Stimulated activated CD4-positive, alpha-beta T cell treated with anti-CD3 and anti-CD28 coated beads, Interleukin-1b, Interleukin-23, amount 100 ng/mL, for 1 hour (primary cell): Measurements from ENCODE around the gene CELSR3.

ENCODE experiments used
- DNase-seq, 2 donors: peaks; one replicate each; pipeline ENCODE4 v3.0.0-alpha.2; 2020; ENCODE audit warnings: low read depth in 2 of 2

Gene CELSR3

GRCh38 chr3:48660800-48661400 is 1.8 kb downstream of the CELSR3 start:
- DNase-seq, result no peak

- DNase-seq, result no peak
Measured at GRCh38 chr3:48656841-48657281, 5.8 kb downstream of the CELSR3 start.

- DNase-seq, result peak; percentile 59 to 79
Measured at GRCh38 chr3:48656061-48656840, 6.4 kb downstream of the CELSR3 start.

- DNase-seq, result no peak
Measured at GRCh38 chr3:48655606-48656005, 7.1 kb downstream of the CELSR3 start.

GRCh38 chr3:48655063-48655462 is 7.6 kb downstream of the CELSR3 start:
- no peak for DNase-seq

- no peak for DNase-seq
Measured at GRCh38 chr3:48652923-48653715, 9.6 kb downstream of the CELSR3 start.

GRCh38 chr3:48651771-48652170 is 10.9 kb downstream of the CELSR3 start:
- DNase-seq, result no peak

- no peak for DNase-seq
Measured at GRCh38 chr3:48650723-48651122, 12.0 kb downstream of the CELSR3 start.

- DNase-seq, result no peak
Measured at GRCh38 chr3:48648188-48648850, 14.4 kb downstream of the CELSR3 start.

GRCh38 chr3:48647714-48648113 is 15.0 kb downstream of the CELSR3 start:
- DNase-seq, result no peak

GRCh38 chr3:48644898-48645760 is 17.6 kb downstream of the CELSR3 start:
- DNase-seq, result no peak

- no peak for DNase-seq
Measured at GRCh38 chr3:48642605-48643004, 20.1 kb downstream of the CELSR3 start.

GRCh38 chr3:48641396-48641795 is 21.3 kb downstream of the CELSR3 start:
- no peak for DNase-seq

- DNase-seq, result no peak
Measured at GRCh38 chr3:48639944-48640606, 22.6 kb downstream of the CELSR3 start.

GRCh38 chr3:48637305-48637704 is 25.4 kb downstream of the CELSR3 start:
- DNase-seq, result no peak

GRCh38 chr3:48636149-48636655 is 26.5 kb downstream of the CELSR3 start:
- no peak for DNase-seq

- DNase-seq, result peak; percentile 77 to 84
Measured at GRCh38 chr3:48635222-48636021, 27.3 kb downstream of the CELSR3 start, which contains the start of gene SLC26A6. SLC26A6 (minus strand) TSS chr3:48635461; CDS start chr3:48635393, 68 bp downstream.

- DNase-seq, result peak in 1 of 2 donors; percentile 30
Measured at GRCh38 chr3:48634661-48635221, 27.9 kb downstream of the CELSR3 start.

GRCh38 chr3:48633743-48634142 is 28.9 kb downstream of the CELSR3 start:
- no peak for DNase-seq
